KMS-11 (cell line): Measurements from ENCODE around the gene CALM1.
A peak's percentile ranks its signal among the peaks of the same experiment; 100 is the strongest.

Experiments
- H2AFZ ChIP-seq: fragments of 200-600 bp; sonication (generic); 2 replicates; pipeline ENCODE4 v1.6.1; 2016; ENCODE audit warnings: antibody characterized with exemption, mixed run types, low read depth
- H3K27ac ChIP-seq: fragments of 200-600 bp; sonication (generic); 2 replicates; pipeline ENCODE4 v1.6.1; 2016; ENCODE audit warnings: mild to moderate bottlenecking, mixed run types
- H3K27me3 ChIP-seq: fragments of 200-600 bp; sonication (generic); 2 replicates; pipeline ENCODE4 v1.6.1; 2017; ENCODE audit warnings: mild to moderate bottlenecking, low read depth, mixed run types, moderate library complexity; ENCODE audit not compliant: insufficient read depth
- H3K36me3 ChIP-seq: fragments of 200-600 bp; sonication (generic); 2 replicates; pipeline ENCODE4 v1.6.1; 2017; ENCODE audit warnings: mild to moderate bottlenecking, mixed run types; ENCODE audit not compliant: insufficient read depth
- H3K4me1 ChIP-seq: fragments of 200-600 bp; sonication (generic); 2 replicates; pipeline ENCODE4 v1.6.1; 2016; ENCODE audit warnings: mild to moderate bottlenecking, low read depth, mixed run types; ENCODE audit not compliant: poor library complexity, severe bottlenecking
- H3K4me2 ChIP-seq: fragments of 200-600 bp; sonication (generic); 2 replicates; pipeline ENCODE4 v1.7.0; 2016; ENCODE audit warnings: mild to moderate bottlenecking, mixed run types
- H3K4me3 ChIP-seq: fragments of 200-600 bp; sonication (generic); IDR thresholded peaks from 2 replicates; pipeline ENCODE4 v1.6.1; 2017; ENCODE audit warnings: low read depth, low read length, mixed read lengths; ENCODE audit not compliant: insufficient read depth
- H3K79me2 ChIP-seq: fragments of 200-600 bp; sonication (generic); 2 replicates; pipeline ENCODE4 v1.6.1; 2016; ENCODE audit warnings: low read depth, mixed run types; ENCODE audit not compliant: insufficient read depth
- H3K9ac ChIP-seq: fragments of 200-600 bp; sonication (generic); 2 replicates; pipeline ENCODE4 v1.6.1; 2016; ENCODE audit warnings: mild to moderate bottlenecking, mixed run types
- H4K20me1 ChIP-seq: fragments of 200-600 bp; sonication (generic); 2 replicates; pipeline ENCODE4 v1.6.1; 2016; ENCODE audit warnings: mild to moderate bottlenecking, mixed run types; ENCODE audit not compliant: insufficient read depth
- TF ChIP-seq, protein P1 (sequence below): fragments of 200-600 bp; sonication (generic); conservative IDR thresholded peaks from 2 replicates; pipeline ENCODE4 v1.6.1; 2017; ENCODE audit warnings: low read depth, mild to moderate bottlenecking, antibody characterized with exemption, low read length, moderate library complexity, mixed read lengths

CALM1 gene

DNA sequence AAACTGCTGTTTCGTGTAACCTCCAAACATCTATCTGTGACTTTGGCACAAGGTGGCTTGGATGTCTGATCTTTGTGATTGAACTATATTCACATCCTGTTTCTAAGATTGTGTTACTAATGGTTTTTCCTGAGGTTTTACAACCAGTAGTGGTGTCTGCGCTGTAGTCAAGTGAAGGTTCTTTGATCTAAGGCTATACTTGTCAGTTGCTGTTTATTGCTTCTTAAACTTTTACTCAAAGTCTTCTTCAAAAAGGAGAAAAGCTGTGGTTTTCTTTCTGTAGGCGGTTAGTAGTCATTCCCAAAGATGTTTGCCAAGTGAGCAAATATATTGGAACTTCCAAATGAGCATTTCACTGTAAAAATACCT is 12.3 kb upstream of the CALM1 start:
- Histone ChIP-seq H3K9ac (no peak overlapping the region), H2AFZ (no peak overlapping the region), H4K20me1 (no peaks in the 10 kb centered on the region), H3K79me2 (no peaks in the 10 kb centered on the region), H3K4me1 (peaks cover 21% of the 10 kb centered on the region), H3K4me2 (no peak overlapping the region), H3K27me3 (no peaks in the 10 kb centered on the region), H3K4me3 (no peak overlapping the region), H3K36me3 (no peaks in the 10 kb centered on the region), H3K27ac (no peak overlapping the region)
- TF ChIP-seq, protein P1, sequence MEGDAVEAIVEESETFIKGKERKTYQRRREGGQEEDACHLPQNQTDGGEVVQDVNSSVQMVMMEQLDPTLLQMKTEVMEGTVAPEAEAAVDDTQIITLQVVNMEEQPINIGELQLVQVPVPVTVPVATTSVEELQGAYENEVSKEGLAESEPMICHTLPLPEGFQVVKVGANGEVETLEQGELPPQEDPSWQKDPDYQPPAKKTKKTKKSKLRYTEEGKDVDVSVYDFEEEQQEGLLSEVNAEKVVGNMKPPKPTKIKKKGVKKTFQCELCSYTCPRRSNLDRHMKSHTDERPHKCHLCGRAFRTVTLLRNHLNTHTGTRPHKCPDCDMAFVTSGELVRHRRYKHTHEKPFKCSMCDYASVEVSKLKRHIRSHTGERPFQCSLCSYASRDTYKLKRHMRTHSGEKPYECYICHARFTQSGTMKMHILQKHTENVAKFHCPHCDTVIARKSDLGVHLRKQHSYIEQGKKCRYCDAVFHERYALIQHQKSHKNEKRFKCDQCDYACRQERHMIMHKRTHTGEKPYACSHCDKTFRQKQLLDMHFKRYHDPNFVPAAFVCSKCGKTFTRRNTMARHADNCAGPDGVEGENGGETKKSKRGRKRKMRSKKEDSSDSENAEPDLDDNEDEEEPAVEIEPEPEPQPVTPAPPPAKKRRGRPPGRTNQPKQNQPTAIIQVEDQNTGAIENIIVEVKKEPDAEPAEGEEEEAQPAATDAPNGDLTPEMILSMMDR: no peak

DNA sequence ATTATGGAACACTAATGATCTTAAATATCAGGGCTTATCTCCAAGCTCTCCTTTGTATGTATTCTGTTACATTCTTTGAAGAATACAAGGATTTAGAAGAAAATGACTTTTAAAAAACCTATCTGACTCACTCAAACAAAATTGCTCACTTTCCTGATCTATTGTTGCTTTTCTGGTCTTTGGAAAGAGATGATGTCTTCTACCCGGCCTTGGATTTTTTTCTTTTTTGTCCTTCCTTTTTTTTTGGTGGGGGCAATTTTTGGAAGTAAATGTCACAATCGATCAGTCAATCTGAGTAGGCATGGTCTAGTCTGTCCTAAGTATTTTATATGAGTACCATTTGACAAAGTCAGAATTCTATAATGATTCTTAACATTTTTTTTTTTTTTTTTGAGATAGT is 10.5 kb upstream of the CALM1 start:
- Histone ChIP-seq H3K36me3 (no peaks in the 10 kb centered on the region), H3K9ac (no peak overlapping the region), H4K20me1 (no peaks in the 10 kb centered on the region), H3K27me3 (no peaks in the 10 kb centered on the region), H3K27ac (no peak overlapping the region), H3K79me2 (no peaks in the 10 kb centered on the region), H3K4me1 (peaks cover 21% of the 10 kb centered on the region), H2AFZ (no peak overlapping the region), H3K4me3 (no peak overlapping the region), H3K4me2 (no peak overlapping the region)
- TF ChIP-seq, protein P1: no peak

DNA sequence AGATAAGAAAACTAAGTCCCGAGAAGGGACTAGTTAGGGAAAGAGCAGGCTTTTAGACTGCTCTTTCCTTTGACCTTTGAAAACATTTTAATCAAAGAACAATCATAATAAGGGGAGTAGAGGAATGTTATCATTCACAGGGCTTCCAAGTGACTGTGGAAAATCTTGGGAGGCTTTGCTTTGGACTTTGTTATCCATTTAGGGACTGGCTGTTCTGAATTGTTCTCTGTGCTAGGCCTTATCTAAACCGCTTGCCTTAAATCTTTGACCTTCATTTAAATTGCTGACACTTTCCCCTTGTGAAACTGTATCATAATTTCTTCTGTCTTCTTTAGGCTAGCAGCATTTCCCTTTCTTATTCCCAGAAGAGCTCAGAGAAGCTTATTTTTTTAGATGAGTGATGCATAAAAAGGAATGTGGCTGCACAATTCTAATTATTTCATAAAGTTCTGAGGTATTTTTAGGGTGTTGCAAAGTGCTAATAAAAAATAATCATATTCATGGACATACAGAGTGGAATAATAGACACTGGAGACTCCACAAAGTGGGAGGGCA is 9.5 kb upstream of the CALM1 start:
- Histone ChIP-seq H3K79me2 (no peaks in the 10 kb centered on the region), H3K27me3 (no peaks in the 10 kb centered on the region), H3K4me3 (no peak overlapping the region), H3K4me1 (peaks cover 21% of the 10 kb centered on the region), H3K9ac (no peak overlapping the region), H3K4me2 (peak overlapping the region; percentile 57; the same call in 1 of the 2 replicates), H3K36me3 (no peaks in the 10 kb centered on the region), H2AFZ (no peak overlapping the region), H4K20me1 (no peaks in the 10 kb centered on the region), H3K27ac (no peak overlapping the region; the same call in 1 of the 2 replicates)
- TF ChIP-seq, protein P1: no peak

DNA sequence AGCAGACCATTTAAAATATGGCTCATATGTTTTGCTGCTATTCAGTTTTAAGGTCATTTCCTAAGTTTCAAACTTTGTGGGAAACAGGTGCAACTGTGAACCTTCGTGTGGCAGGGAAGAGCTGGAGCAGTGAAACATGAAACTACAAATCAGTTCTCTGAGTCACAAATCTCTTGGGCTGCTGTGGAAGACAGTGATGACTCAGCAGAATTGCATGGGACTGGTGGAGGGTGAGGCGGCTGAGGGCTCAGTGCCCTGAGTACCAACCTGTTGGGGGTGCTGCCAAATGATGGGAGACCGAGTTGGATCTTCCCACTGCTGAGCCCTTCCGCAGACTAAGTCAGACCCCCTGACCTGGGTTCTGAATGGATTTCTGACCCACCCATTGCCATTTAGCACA is 8.4 kb upstream of the CALM1 start:
- Histone ChIP-seq H3K36me3 (no peaks in the 10 kb centered on the region), H3K27me3 (no peaks in the 10 kb centered on the region), H2AFZ (peak overlapping the region; percentile 26; the same call in 1 of the 2 replicates), H3K9ac (no peak overlapping the region), H3K4me3 (no peak overlapping the region), H3K4me2 (peak overlapping the region; percentile 57; the same call in 1 of the 2 replicates), H3K4me1 (peaks cover 21% of the 10 kb centered on the region), H4K20me1 (no peaks in the 10 kb centered on the region), H3K27ac (peak overlapping the region; percentile 38; the same call in 1 of the 2 replicates), H3K79me2 (no peaks in the 10 kb centered on the region)
- TF ChIP-seq, protein P1: no peak
